Left ventricle myocardium inferior (tissue), 1 donor: Measurements from ENCODE around the gene CLPX. TPM values are rescaled to one million over a fixed set of nuclear protein-coding genes. Genes with fewer than 3 reads are reported as not detected.

Experiments used
- DNase-seq: peaks from one replicate; pipeline ENCODE4 v3.0.0-alpha.2; 2020
- H3K27ac ChIP-seq: fragments of 200-600 bp; replicated peaks from 2 replicates; pipeline ENCODE4 v1.8.0; 2021
- H3K27me3 ChIP-seq: fragments of 200-600 bp; 2 replicates; pipeline ENCODE4 v1.8.0; 2021; ENCODE audit warnings: low read depth
- H3K36me3 ChIP-seq: fragments of 200-600 bp; 2 replicates; pipeline ENCODE4 v1.8.0; 2021
- H3K4me1 ChIP-seq: fragments of 200-600 bp; 2 replicates; pipeline ENCODE4 v1.8.0; 2021
- H3K4me3 ChIP-seq: fragments of 200-600 bp; 2 replicates; pipeline ENCODE4 v1.8.0; 2021; ENCODE audit warnings: mild to moderate bottlenecking, moderate library complexity
- H3K9me3 ChIP-seq: fragments of 200-600 bp; replicated peaks from 2 replicates; pipeline ENCODE4 v1.8.0; 2021
- CTCF ChIP-seq: fragments of 200-600 bp; IDR thresholded peaks from 2 replicates; pipeline ENCODE4 v1.8.0; 2021; ENCODE audit warnings: antibody characterized with exemption, mild to moderate bottlenecking, borderline replicate concordance
- intact Hi-C: fragments of 100-400 bp; cut with micrococcal nuclease; formaldehyde crosslinking; loops from one replicate; pipeline ENCODE4 v1.11.0; 2022
- total RNA-seq: library from RNA; stranded (reverse); fragmentation: NEBNext Ultra II Directional; extraction: Animal tissue kit (Norgen Biotek cat#: 25700); gene quantifications from one replicate; pipeline ENCODE4 v1.2.1, GENCODE V29; 2021
- donor health status: DM: no; HTN: yes; CAD: no; lungs with severe emphysema.

The CLPX gene
- total RNA-seq, 1 donor from 2014 or later: 52.5 TPM

- no peak for DNase-seq
- intact Hi-C loops: no loop called here
Observed at GRCh38 chr15:65223996-65224395, 38.9 kb upstream of the CLPX start.

GRCh38 chr15:65222891-65223290 is 37.7 kb upstream of the CLPX start:
- intact Hi-C loops: no loop called here

More at GRCh38 chr15:65223996-65224395, 38.9 kb upstream of the CLPX start:
- Histone ChIP-seq H3K36me3 (no peaks in the 10 kb centered on the region), H3K27ac (no peak overlapping the region), H3K4me3 (no peak overlapping the region), H3K9me3 (no peaks in the 10 kb centered on the region), H3K4me1 (no peaks in the 10 kb centered on the region), H3K27me3 (no peaks in the 10 kb centered on the region)
- no peak for TF ChIP-seq CTCF

GRCh38 chr15:65221697-65222096 is 36.6 kb upstream of the CLPX start:
- TF ChIP-seq CTCF: no peak

More at GRCh38 chr15:65222891-65223290, 37.7 kb upstream of the CLPX start:
- TF ChIP-seq CTCF: no peak
- Histone ChIP-seq H3K9me3 (no peaks in the 10 kb centered on the region), H3K36me3 (no peaks in the 10 kb centered on the region), H3K4me3 (no peak overlapping the region), H3K27me3 (no peaks in the 10 kb centered on the region), H3K27ac (no peak overlapping the region), H3K4me1 (no peaks in the 10 kb centered on the region)
- no peak for DNase-seq

GRCh38 chr15:65219137-65219536 is 34.0 kb upstream of the CLPX start:
- H3K4me3 ChIP-seq: no peak overlapping the region
- no peaks in the 10 kb centered on the region for H3K36me3 ChIP-seq
- H3K27me3 ChIP-seq: no peaks in the 10 kb centered on the region
- TF ChIP-seq CTCF: no peak
- intact Hi-C loops: no loop called here
- H3K27ac ChIP-seq: no peak overlapping the region
- H3K4me1 ChIP-seq: no peaks in the 10 kb centered on the region
- no peaks in the 10 kb centered on the region for H3K9me3 ChIP-seq
- DNase-seq: no peak

More at GRCh38 chr15:65221697-65222096, 36.6 kb upstream of the CLPX start:
- intact Hi-C loops: no loop called here
- Histone ChIP-seq H3K36me3 (no peaks in the 10 kb centered on the region), H3K27me3 (no peaks in the 10 kb centered on the region), H3K9me3 (no peaks in the 10 kb centered on the region), H3K27ac (no peak overlapping the region), H3K4me1 (no peaks in the 10 kb centered on the region), H3K4me3 (no peak overlapping the region)
- DNase-seq: no peak

- H3K9me3 ChIP-seq: no peaks in the 10 kb centered on the region
- H3K27me3 ChIP-seq: no peaks in the 10 kb centered on the region
- intact Hi-C loops: no loop called here
- no peak overlapping the region for H3K4me3 ChIP-seq
- DNase-seq: no peak
- H3K4me1 ChIP-seq: no peaks in the 10 kb centered on the region
- no peaks in the 10 kb centered on the region for H3K36me3 ChIP-seq
- TF ChIP-seq CTCF: no peak
- H3K27ac ChIP-seq: no peak overlapping the region
Observed at GRCh38 chr15:65217526-65218482, 32.7 kb upstream of the CLPX start.
